Loucy (cell line): ENCODE measurements around the gene MXD4.

Experiments
- H2AFZ ChIP-seq: fragments of 200-600 bp; sonication (generic); 2 replicates; pipeline ENCODE4 v1.6.0; 2016; ENCODE audit warnings: antibody characterized with exemption, mild to moderate bottlenecking, low read length, moderate library complexity
- H3F3A ChIP-seq: fragments of 200-600 bp; 2 replicates; pipeline ENCODE4 v1.6.0; 2016; ENCODE audit warnings: antibody characterized with exemption, low read depth, mild to moderate bottlenecking
- H3K27me3 ChIP-seq: fragments of 200-600 bp; sonication (generic); 2 replicates; pipeline ENCODE4 v1.6.1; 2014; ENCODE audit warnings: low read length, mild to moderate bottlenecking; ENCODE audit not compliant: insufficient read depth, poor library complexity, severe bottlenecking
- H3K36me3 ChIP-seq: fragments of 200-600 bp; sonication (generic); 2 replicates; pipeline ENCODE4 v1.6.1; 2016; ENCODE audit warnings: low read length; ENCODE audit not compliant: insufficient read depth
- H3K4me1 ChIP-seq: fragments of 200-600 bp; sonication (generic); 2 replicates; pipeline ENCODE4 v1.5.1; 2014; ENCODE audit warnings: low read length, mild to moderate bottlenecking; ENCODE audit not compliant: insufficient read depth, poor library complexity, severe bottlenecking
- H3K4me2 ChIP-seq: fragments of 200-600 bp; sonication (generic); 2 replicates; pipeline ENCODE4 v1.6.0; 2014; ENCODE audit warnings: antibody characterized with exemption, low read length, low read depth, mild to moderate bottlenecking; ENCODE audit not compliant: poor library complexity, severe bottlenecking
- H3K4me3 ChIP-seq: fragments of 200-600 bp; sonication (generic); 2 replicates; pipeline ENCODE4 v1.5.1; 2014; ENCODE audit warnings: low read length, mild to moderate bottlenecking, mixed read lengths; ENCODE audit not compliant: poor library complexity, severe bottlenecking
- H3K79me2 ChIP-seq: fragments of 200-600 bp; sonication (generic); 2 replicates; pipeline ENCODE4 v1.6.1; 2014; ENCODE audit warnings: low read length; ENCODE audit not compliant: insufficient read depth
- H3K9ac ChIP-seq: fragments of 200-600 bp; sonication (generic); 2 replicates; pipeline ENCODE4 v1.6.0; 2014; ENCODE audit warnings: mild to moderate bottlenecking, low read depth, low read length, moderate library complexity; ENCODE audit not compliant: poor library complexity, severe bottlenecking
- H3K9me2 ChIP-seq: fragments of 200-600 bp; sonication (generic); replicated peaks from 2 replicates; pipeline ENCODE4 v1.6.1; 2016; ENCODE audit warnings: low read depth, low read length, mixed read lengths
- H3K9me3 ChIP-seq: fragments of 200-600 bp; sonication (generic); 2 replicates; pipeline ENCODE4 v1.6.1; 2014; ENCODE audit warnings: mild to moderate bottlenecking, antibody characterized with exemption, low read length, low read depth; ENCODE audit not compliant: insufficient read depth
- H4K20me1 ChIP-seq: fragments of 200-600 bp; sonication (generic); 2 replicates; pipeline ENCODE4 v1.6.0; 2014; ENCODE audit warnings: antibody characterized with exemption, low read length, mild to moderate bottlenecking; ENCODE audit not compliant: insufficient read depth, poor library complexity, severe bottlenecking
- EZH2phosphoT487 ChIP-seq: fragments of 200-600 bp; IDR thresholded peaks from 2 replicates; pipeline ENCODE4 v1.6.1; 2018; ENCODE audit warnings: antibody characterized with exemption, mild to moderate bottlenecking, moderate library complexity, borderline replicate concordance
- TF ChIP-seq, protein P1 (sequence below): fragments of 200-600 bp; sonication (generic); conservative IDR thresholded peaks from 2 replicates; pipeline ENCODE4 v1.5.1; 2014; ENCODE audit warnings: mild to moderate bottlenecking, antibody characterized with exemption, low read length

Gene MXD4

GRCh38 chr4:2281575-2282343 lies 19.9 kb upstream of the MXD4 start:
- H3K36me3 ChIP-seq = no peaks in the 10 kb centered on the region
- H3K4me2 ChIP-seq = peak overlapping the region; percentile 86
- H4K20me1 ChIP-seq = no peaks in the 10 kb centered on the region
- H3K27me3 ChIP-seq = no peaks in the 10 kb centered on the region
- peak overlapping the region; percentile 67 for H3K4me3 ChIP-seq
- no peaks in the 10 kb centered on the region for H3K9me2 ChIP-seq
- H3K79me2 ChIP-seq = no peaks in the 10 kb centered on the region
- peak overlapping the region; percentile 47 for H2AFZ ChIP-seq
- TF ChIP-seq, protein P1, sequence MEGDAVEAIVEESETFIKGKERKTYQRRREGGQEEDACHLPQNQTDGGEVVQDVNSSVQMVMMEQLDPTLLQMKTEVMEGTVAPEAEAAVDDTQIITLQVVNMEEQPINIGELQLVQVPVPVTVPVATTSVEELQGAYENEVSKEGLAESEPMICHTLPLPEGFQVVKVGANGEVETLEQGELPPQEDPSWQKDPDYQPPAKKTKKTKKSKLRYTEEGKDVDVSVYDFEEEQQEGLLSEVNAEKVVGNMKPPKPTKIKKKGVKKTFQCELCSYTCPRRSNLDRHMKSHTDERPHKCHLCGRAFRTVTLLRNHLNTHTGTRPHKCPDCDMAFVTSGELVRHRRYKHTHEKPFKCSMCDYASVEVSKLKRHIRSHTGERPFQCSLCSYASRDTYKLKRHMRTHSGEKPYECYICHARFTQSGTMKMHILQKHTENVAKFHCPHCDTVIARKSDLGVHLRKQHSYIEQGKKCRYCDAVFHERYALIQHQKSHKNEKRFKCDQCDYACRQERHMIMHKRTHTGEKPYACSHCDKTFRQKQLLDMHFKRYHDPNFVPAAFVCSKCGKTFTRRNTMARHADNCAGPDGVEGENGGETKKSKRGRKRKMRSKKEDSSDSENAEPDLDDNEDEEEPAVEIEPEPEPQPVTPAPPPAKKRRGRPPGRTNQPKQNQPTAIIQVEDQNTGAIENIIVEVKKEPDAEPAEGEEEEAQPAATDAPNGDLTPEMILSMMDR = peak; percentile 82
- TF ChIP-seq EZH2phosphoT487 = no peak
- no peaks in the 10 kb centered on the region for H3K9me3 ChIP-seq
- peak overlapping the region; percentile 80 for H3K9ac ChIP-seq
- H3F3A ChIP-seq = peaks cover 12% of the 10 kb centered on the region
- H3K4me1 ChIP-seq = peaks cover 59% of the 10 kb centered on the region

- Histone ChIP-seq H3K79me2 (no peaks in the 10 kb centered on the region), H4K20me1 (no peaks in the 10 kb centered on the region), H3F3A (peaks cover 12% of the 10 kb centered on the region), H3K4me1 (peaks cover 49% of the 10 kb centered on the region), H2AFZ (peak overlapping the region; percentile 47), H3K9me3 (no peaks in the 10 kb centered on the region), H3K9ac (peak overlapping the region; percentile 80), H3K4me2 (peak overlapping the region; percentile 86), H3K4me3 (no peak overlapping the region), H3K9me2 (no peaks in the 10 kb centered on the region), H3K36me3 (no peaks in the 10 kb centered on the region), H3K27me3 (no peaks in the 10 kb centered on the region)
- TF ChIP-seq, protein P1 = peak; percentile 42
- TF ChIP-seq EZH2phosphoT487 = no peak
Observed at GRCh38 chr4:2280531-2281300, 18.8 kb upstream of the MXD4 start.

GRCh38 chr4:2277956-2278355 lies 16.0 kb upstream of the MXD4 start:
- TF ChIP-seq EZH2phosphoT487 = no peak
- H2AFZ ChIP-seq = no peak overlapping the region

More at GRCh38 chr4:2277956-2278355, 16.0 kb upstream of the MXD4 start:
- Histone ChIP-seq H3K4me1 (peaks cover 30% of the 10 kb centered on the region), H3K4me3 (no peak overlapping the region), H3K4me2 (no peak overlapping the region), H3F3A (peaks cover 12% of the 10 kb centered on the region), H4K20me1 (no peaks in the 10 kb centered on the region), H3K79me2 (no peaks in the 10 kb centered on the region), H3K9me2 (no peaks in the 10 kb centered on the region), H3K27me3 (no peaks in the 10 kb centered on the region), H3K36me3 (no peaks in the 10 kb centered on the region), H3K9me3 (no peaks in the 10 kb centered on the region), H3K9ac (no peak overlapping the region)
